ENCODE results near the gene ASCC3. TPM values are rescaled to one million over a fixed set of nuclear protein-coding genes. Genes with fewer than 3 reads are reported as not detected.

Gene ASCC3
- total and polyA plus RNA-seq, 7 donors: 6.0 to 27.1 (median 22.4) TPM

DNA sequence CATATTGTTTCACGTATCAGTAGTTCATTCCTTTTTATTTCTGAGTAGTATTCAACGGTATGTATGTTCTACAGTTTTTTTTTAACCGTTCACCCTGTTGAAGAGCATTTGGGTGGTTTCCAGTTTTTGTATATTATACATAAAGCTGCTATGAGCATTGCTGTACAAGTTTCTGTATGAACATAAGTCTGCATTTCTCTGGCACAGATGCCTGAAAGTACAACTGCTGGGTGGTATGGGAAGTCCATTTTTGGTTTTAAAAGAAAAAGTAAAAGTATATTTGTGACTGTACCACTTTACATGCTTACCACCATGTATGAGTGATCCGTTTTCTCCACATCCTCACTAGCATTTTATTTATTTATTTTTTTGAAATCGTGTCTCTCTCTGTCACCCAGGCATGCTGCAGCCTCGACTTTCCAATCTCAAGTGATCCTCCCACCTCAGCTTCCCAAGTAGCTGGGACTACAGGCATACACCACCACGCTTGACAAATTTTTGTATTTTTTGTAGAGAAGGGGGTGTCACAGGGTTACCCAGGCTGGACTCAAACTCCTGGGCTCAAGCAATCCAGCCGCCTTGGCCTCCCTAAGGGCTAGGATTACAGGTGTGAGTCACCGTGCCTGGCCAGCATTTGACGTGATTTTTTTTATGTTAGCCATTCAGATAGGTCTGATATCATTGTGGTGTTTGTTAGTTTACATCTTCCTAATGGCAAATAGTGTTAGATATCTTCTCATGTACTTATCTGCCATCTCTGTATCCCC, 405.4 kb downstream of the ASCC3 start:
- no peak for DNase-seq
- Histone ChIP-seq H3K9me3 (no peaks in the 10 kb centered on the region), H3K27me3 (peaks cover 0 to 32% (median 2%) of the 10 kb centered on the region in 3 donors), H3K4me3 (no peak overlapping the region), H3K36me3 (no peaks in the 10 kb centered on the region), H3K27ac (no peak overlapping the region), H3K4me1 (no peaks in the 10 kb centered on the region)
- intact Hi-C loops (cut with DNase I): loop anchor here (5.0 to 10.0 kb wide), 2 partner anchors 358 to 471 kb away; no protein-coding TSS in a partner anchor
- WGBS, 2 donors: 65 to 80% methylated on average over 10 of the region's 10 CpGs
- TF ChIP-seq, protein P1, sequence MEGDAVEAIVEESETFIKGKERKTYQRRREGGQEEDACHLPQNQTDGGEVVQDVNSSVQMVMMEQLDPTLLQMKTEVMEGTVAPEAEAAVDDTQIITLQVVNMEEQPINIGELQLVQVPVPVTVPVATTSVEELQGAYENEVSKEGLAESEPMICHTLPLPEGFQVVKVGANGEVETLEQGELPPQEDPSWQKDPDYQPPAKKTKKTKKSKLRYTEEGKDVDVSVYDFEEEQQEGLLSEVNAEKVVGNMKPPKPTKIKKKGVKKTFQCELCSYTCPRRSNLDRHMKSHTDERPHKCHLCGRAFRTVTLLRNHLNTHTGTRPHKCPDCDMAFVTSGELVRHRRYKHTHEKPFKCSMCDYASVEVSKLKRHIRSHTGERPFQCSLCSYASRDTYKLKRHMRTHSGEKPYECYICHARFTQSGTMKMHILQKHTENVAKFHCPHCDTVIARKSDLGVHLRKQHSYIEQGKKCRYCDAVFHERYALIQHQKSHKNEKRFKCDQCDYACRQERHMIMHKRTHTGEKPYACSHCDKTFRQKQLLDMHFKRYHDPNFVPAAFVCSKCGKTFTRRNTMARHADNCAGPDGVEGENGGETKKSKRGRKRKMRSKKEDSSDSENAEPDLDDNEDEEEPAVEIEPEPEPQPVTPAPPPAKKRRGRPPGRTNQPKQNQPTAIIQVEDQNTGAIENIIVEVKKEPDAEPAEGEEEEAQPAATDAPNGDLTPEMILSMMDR (IDR thresholded peaks at IDR 0.05): no peak
- TF ChIP-seq EP300 (IDR thresholded peaks at IDR 0.05) (no peak), POLR2A (IDR thresholded peaks at IDR 0.05) (no peak), POLR2AphosphoS5 (IDR thresholded peaks at IDR 0.05) (no peak)

DNA sequence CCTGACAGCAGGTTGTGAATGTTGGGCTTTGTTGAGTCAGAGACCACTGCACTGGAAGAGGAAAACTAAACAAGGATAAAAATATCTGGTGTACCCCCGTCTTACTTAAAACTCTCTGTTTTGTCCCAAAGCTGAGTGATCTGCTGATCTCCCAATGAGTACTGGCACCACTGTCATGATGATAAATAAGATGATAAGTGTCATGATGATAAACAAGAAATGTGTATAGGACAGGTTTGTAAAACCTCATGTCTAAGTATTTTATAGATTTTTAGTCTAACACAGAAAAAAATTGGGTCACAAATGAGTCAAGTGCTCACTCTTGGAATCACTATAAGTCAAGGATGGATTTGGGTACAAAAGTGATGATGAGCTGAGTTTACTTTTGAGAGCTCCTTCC, 407.9 kb downstream of the ASCC3 start:
- H3K36me3 ChIP-seq: no peaks in the 10 kb centered on the region
- H3K27me3 ChIP-seq: peaks cover 11 to 57% (median 28%) of the 10 kb centered on the region in 3 donors
- intact Hi-C loops (cut with DNase I): loop anchor here (10.0 kb wide), 1 partner anchor 468 kb away; no protein-coding TSS in a partner anchor
- TF ChIP-seq EP300 (IDR thresholded peaks at IDR 0.05) (no peak), POLR2A (IDR thresholded peaks at IDR 0.05) (no peak)
- no peaks in the 10 kb centered on the region for H3K9me3 ChIP-seq
- H3K4me1 ChIP-seq: no peaks in the 10 kb centered on the region
- 75 to 80% methylated on average over 1 of the region's 1 CpG for WGBS, 2 donors
- H3K4me3 ChIP-seq: no peak overlapping the region
- H3K27ac ChIP-seq: no peak overlapping the region
- DNase-seq: no peak

DNA sequence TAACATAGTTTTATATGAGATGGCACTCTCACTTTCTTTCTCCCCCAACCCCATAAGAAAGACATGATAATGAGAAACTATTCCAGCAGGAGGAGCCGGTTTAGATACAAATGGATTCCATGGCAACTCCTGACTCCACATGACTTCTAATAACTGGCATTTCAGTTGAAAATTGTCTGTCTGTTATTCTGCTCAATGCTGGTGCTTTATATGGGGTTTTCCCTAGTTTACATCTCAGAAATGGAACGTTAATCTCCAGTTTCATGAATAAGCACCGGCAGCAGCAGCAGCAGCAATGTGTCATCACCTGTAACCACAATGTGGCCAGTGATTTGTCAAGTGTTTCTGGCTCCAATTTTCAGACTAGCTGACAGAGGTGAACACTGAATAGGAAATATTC, 408.5 kb downstream of the ASCC3 start:
- intact Hi-C loops (cut with DNase I): loop anchor here (10.0 kb wide), 1 partner anchor 468 kb away; no protein-coding TSS in a partner anchor
- Histone ChIP-seq H3K9me3 (no peaks in the 10 kb centered on the region), H3K4me1 (peaks cover 0 to 2% (median under 1%) of the 10 kb centered on the region in 4 donors), H3K36me3 (no peaks in the 10 kb centered on the region), H3K27ac (no peak overlapping the region), H3K27me3 (peaks cover 15 to 62% (median 33%) of the 10 kb centered on the region in 3 donors), H3K4me3 (no peak overlapping the region)
- 18 to 24% methylated on average over 3 of the region's 3 CpGs for WGBS, 2 donors
- TF ChIP-seq EP300 (IDR thresholded peaks at IDR 0.05) (no peak), POLR2AphosphoS5 (IDR thresholded peaks at IDR 0.05) (no peak), POLR2A (IDR thresholded peaks at IDR 0.05) (no peak)
- TF ChIP-seq, protein P1 (IDR thresholded peaks at IDR 0.05): no peak
- no peak for DNase-seq

DNA sequence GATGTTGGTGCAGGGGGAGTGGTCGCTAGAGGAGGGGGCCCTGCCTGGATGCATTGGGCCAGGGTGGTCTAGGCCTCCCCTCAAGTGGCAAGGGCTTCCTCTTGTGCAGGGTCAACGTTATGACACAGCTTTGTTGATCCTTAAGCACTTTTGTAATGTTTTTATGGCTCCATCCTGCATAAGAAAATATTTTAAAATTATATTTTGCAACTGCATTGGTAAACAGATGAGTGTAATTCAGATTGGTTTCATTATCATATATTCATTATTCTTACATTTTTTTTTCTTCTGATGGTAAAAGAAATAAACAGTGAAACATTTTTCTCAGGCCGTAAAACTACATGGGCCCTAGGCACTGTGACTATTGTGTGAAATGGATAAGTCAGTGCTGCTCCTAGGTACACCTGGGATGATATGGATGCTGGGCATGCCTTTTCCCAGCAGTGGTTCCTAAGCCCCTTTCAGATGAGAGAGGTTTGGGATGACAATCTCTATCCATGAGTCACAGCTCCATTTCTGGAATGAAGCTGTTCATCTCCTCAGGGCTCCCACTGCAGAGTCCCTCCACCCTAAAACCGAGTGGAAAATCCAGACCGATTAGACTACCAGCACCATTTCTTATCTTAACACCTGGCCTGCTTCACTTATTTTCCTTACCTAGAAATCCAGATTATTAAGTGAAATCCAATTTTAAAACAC, 410.6 kb downstream of the ASCC3 start:
- TF ChIP-seq POLR2AphosphoS5 (IDR thresholded peaks at IDR 0.05) (no peak), EP300 (IDR thresholded peaks at IDR 0.05) (no peak), POLR2A (IDR thresholded peaks at IDR 0.05) (no peak)
- TF ChIP-seq, protein P1 (IDR thresholded peaks at IDR 0.05): no peak
- Histone ChIP-seq H3K9me3 (peaks cover 0 to 5% (median 0%) of the 10 kb centered on the region in 4 donors), H3K4me1 (peaks cover 0 to 12% (median 3%) of the 10 kb centered on the region in 4 donors), H3K4me3 (no peak overlapping the region), H3K27ac (no peak overlapping the region), H3K36me3 (no peaks in the 10 kb centered on the region), H3K27me3 (peaks cover 36 to 72% (median 54%) of the 10 kb centered on the region in 3 donors)
- 59 to 64% methylated on average over 5 of the region's 5 CpGs for WGBS, 2 donors
- intact Hi-C loops (cut with DNase I): loop anchor here (10.0 kb wide), 1 partner anchor 466 kb away; no protein-coding TSS in a partner anchor
- DNase-seq: no peak
